OCI-LY1 (cell line): Measurements from ENCODE around the gene TTLL3.
A peak's percentile ranks its signal among the peaks of the same experiment; 100 is the strongest.

Experiments used
- EZH2 ChIP-seq: fragments of 200-600 bp; sonication (generic), shearing (Covaris generic); IDR thresholded peaks from 2 replicates; pipeline ENCODE4 v1.8.0; 2017; ENCODE audit warnings: borderline replicate concordance, mixed run types, mild to moderate bottlenecking, antibody characterized with exemption, low read length, moderate library complexity, mixed read lengths
- TF ChIP-seq, protein P1 (sequence below): fragments of 200-600 bp; sonication (generic), shearing (Covaris generic); IDR thresholded peaks from 2 replicates; pipeline ENCODE4 v1.5.1; 2017; ENCODE audit warnings: mild to moderate bottlenecking, antibody characterized with exemption, low read length, moderate library complexity, mixed read lengths

DNA sequence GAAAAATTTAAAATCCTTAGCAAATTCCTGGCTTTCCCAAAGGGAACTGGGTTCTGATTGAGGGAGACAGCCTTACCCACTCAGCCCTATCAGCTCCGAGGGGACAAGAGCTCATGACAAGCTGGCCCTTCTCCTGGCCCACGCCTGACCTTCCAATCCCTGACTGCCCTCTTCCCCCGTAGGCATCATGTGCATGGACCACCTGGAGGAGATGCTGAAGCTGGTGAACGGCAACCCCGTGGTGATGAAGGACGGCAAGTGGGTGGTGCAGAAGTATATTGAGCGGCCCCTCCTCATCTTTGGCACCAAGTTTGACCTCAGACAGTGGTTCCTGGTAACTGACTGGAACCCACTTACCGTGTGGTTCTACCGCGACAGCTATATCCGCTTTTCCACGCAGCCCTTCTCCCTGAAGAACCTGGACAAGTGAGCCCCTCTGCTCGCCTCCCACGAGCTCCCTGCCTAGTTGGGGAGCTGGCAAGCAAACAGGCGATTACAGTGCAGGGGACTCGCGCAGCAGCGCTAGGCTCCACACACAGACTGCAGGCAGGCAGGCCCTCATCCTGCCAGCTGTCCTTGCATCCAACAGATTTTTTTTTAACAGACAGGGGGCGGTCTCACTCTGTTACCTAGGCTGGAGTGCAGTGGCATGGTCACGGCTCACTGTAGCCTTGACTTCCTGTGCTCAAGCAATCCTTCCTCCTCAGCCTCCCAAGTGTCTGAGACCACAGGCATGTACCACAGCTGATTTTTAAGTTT, 16.9 kb downstream of the TTLL3 start:
- TF ChIP-seq, protein P1, sequence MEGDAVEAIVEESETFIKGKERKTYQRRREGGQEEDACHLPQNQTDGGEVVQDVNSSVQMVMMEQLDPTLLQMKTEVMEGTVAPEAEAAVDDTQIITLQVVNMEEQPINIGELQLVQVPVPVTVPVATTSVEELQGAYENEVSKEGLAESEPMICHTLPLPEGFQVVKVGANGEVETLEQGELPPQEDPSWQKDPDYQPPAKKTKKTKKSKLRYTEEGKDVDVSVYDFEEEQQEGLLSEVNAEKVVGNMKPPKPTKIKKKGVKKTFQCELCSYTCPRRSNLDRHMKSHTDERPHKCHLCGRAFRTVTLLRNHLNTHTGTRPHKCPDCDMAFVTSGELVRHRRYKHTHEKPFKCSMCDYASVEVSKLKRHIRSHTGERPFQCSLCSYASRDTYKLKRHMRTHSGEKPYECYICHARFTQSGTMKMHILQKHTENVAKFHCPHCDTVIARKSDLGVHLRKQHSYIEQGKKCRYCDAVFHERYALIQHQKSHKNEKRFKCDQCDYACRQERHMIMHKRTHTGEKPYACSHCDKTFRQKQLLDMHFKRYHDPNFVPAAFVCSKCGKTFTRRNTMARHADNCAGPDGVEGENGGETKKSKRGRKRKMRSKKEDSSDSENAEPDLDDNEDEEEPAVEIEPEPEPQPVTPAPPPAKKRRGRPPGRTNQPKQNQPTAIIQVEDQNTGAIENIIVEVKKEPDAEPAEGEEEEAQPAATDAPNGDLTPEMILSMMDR: peak; percentile 49
- no peak for TF ChIP-seq EZH2
